IMR-90 (cell line): ENCODE results near the gene CHAC1. TPM values are rescaled to one million over a fixed set of nuclear protein-coding genes. Genes with fewer than 3 reads are reported as not detected.

Experiments
- ATAC-seq: fragments of 200-7000 bp; cut with Tn5 transposase; 2 replicates; pipeline ENCODE4 v1.9.1; 2020; ENCODE audit warnings: low read depth, mild to moderate bottlenecking, moderate library complexity
- Bru-seq: library from RNA; stranded (reverse); fragments of 400-500 nt; gene quantifications from one replicate; lab custom pipeline; 2021; lab: Mats Ljungman, UMichigan
- BruChase-seq, 2 experiments: library from RNA; stranded (reverse); fragments of 400-500 nt; gene quantifications; one replicate each; lab custom pipeline; 2021; lab: Mats Ljungman, UMichigan
- BruUV-seq: library from RNA; stranded (reverse); fragments of 400-500 nt; replicated peaks from 2 replicates; lab custom pipeline; 2021; lab: Mats Ljungman, UMichigan
- CTCF ChIA-PET: fragments of 300-600 bp; formaldehyde crosslinking; extraction: SDS; loops from one replicate; lab custom pipeline; 2021; ENCODE audit warnings: antibody characterized with exemption; lab: Yijun Ruan, JAX
- POLR2A ChIA-PET: fragments of 300-600 bp; sonication (Branson Sonifier 250); formaldehyde crosslinking; loops from one replicate; lab custom pipeline; 2022; ENCODE audit warnings: antibody characterized with exemption; ENCODE audit not compliant: unreplicated experiment; lab: Charles Lee
- DNase-seq: peaks from one replicate; pipeline ENCODE4 v3.0.0; 2013
- H2AFZ ChIP-seq: replicated peaks from 2 replicates; pipeline ENCODE3; 2013; ENCODE audit warnings: low read length, mild to moderate bottlenecking; ENCODE audit not compliant: poor library complexity
- H2AK5ac ChIP-seq: 2 replicates; pipeline ENCODE4 v1.6.1; 2013; ENCODE audit warnings: low read depth, low read length, inconsistent platforms
- H2AK9ac ChIP-seq: replicated peaks from 2 replicates; pipeline ENCODE3; 2013; ENCODE audit warnings: mild to moderate bottlenecking, low read depth, low read length, moderate library complexity; ENCODE audit not compliant: poor library complexity
- H2BK120ac ChIP-seq: 2 replicates; pipeline ENCODE4 v1.6.1; 2013; ENCODE audit warnings: low read depth, low read length, inconsistent platforms
- H2BK15ac ChIP-seq: 3 replicates; pipeline ENCODE4 v1.6.1; 2013; ENCODE audit warnings: low read depth, low read length, inconsistent platforms
- H2BK20ac ChIP-seq: 2 replicates; pipeline ENCODE4 v1.6.1; 2013; ENCODE audit warnings: low read depth, mild to moderate bottlenecking, inconsistent platforms, low read length, moderate library complexity
- H2BK5ac ChIP-seq: 2 replicates; pipeline ENCODE4 v1.6.1; 2013; ENCODE audit warnings: mild to moderate bottlenecking, low read depth, low read length, inconsistent platforms; ENCODE audit not compliant: poor library complexity, severe bottlenecking
- H3K14ac ChIP-seq: replicated peaks from 2 replicates; pipeline ENCODE4 v1.6.1; 2013; ENCODE audit warnings: low read depth, low read length, inconsistent platforms
- H3K18ac ChIP-seq: 2 replicates; pipeline ENCODE4 v1.6.1; 2013; ENCODE audit warnings: low read depth, low read length, control low read depth
- H3K23ac ChIP-seq: 2 replicates; pipeline ENCODE4 v1.6.1; 2013; ENCODE audit warnings: low read depth, low read length, inconsistent platforms
- H3K27ac ChIP-seq: 2 replicates; pipeline ENCODE4 v1.5.1; 2013; ENCODE audit warnings: mild to moderate bottlenecking, control low read depth, low read length; ENCODE audit not compliant: insufficient read depth
- H3K27me3 ChIP-seq: 2 replicates; pipeline ENCODE4 v1.6.1; 2013; ENCODE audit warnings: low read length; ENCODE audit not compliant: control insufficient read depth, insufficient read depth
- H3K36me3 ChIP-seq: 2 replicates; pipeline ENCODE4 v1.6.1; 2013; ENCODE audit warnings: low read length, mixed read lengths; ENCODE audit not compliant: control insufficient read depth, insufficient read depth
- H3K4ac ChIP-seq: 2 replicates; pipeline ENCODE4 v1.6.1; 2013; ENCODE audit warnings: low read depth, low read length, inconsistent platforms
- H3K4me1 ChIP-seq: 2 replicates; pipeline ENCODE4 v1.6.1; 2013; ENCODE audit warnings: low read length, mixed read lengths; ENCODE audit not compliant: control insufficient read depth, insufficient read depth
- H3K4me2 ChIP-seq: 2 replicates; pipeline ENCODE4 v1.6.1; 2013; ENCODE audit warnings: low read depth, mild to moderate bottlenecking, control low read depth, low read length, moderate library complexity
- H3K4me3 ChIP-seq: 2 replicates; pipeline ENCODE4 v1.5.1; 2013; ENCODE audit warnings: low read depth, mild to moderate bottlenecking, control low read depth, low read length, moderate library complexity; ENCODE audit not compliant: insufficient read depth
- H3K56ac ChIP-seq: 2 replicates; pipeline ENCODE4 v1.6.1; 2013; ENCODE audit warnings: low read length, inconsistent platforms; ENCODE audit not compliant: insufficient read depth; ENCODE audit errors: extremely low read depth
- H3K79me1 ChIP-seq, 2 experiments: 2 replicates each; pipeline ENCODE4 v1.6.1; 2013; ENCODE audit warnings: low read length in 2 of 2, inconsistent platforms in 1 of 2, low read depth in 1 of 2
- H3K9ac ChIP-seq: 2 replicates; pipeline ENCODE4 v1.6.1; 2013; ENCODE audit warnings: low read depth, low read length, control low read depth
- H3K9me1 ChIP-seq: 2 replicates; pipeline ENCODE4 v1.6.1; 2013; ENCODE audit warnings: low read length, inconsistent platforms; ENCODE audit not compliant: insufficient read depth
- H3K9me3 ChIP-seq: 2 replicates; pipeline ENCODE4 v1.6.1; 2013; ENCODE audit warnings: low read length; ENCODE audit not compliant: control insufficient read depth, insufficient read depth
- H4K20me1 ChIP-seq: 2 replicates; pipeline ENCODE4 v1.6.1; 2013; ENCODE audit warnings: low read length, inconsistent platforms; ENCODE audit not compliant: insufficient read depth
- H4K5ac ChIP-seq: 2 replicates; pipeline ENCODE4 v1.6.1; 2013; ENCODE audit warnings: mild to moderate bottlenecking, low read depth, low read length, control low read depth
- H4K8ac ChIP-seq, 2 experiments: 2 replicates each; pipeline ENCODE4 v1.6.1; 2013; ENCODE audit warnings: low read depth in 2 of 2, low read length in 2 of 2, control low read depth in 1 of 2, inconsistent platforms in 1 of 2
- H4K91ac ChIP-seq: 2 replicates; pipeline ENCODE4 v1.6.1; 2013; ENCODE audit warnings: low read depth, low read length, inconsistent platforms; ENCODE audit not compliant: insufficient read depth
- BHLHE40 ChIP-seq: fragments of 150-350 bp; IDR thresholded peaks from 2 replicates; pipeline ENCODE4 v1.6.1; 2016; ENCODE audit warnings: mild to moderate bottlenecking, low read depth, low read length
- CEBPB ChIP-seq: IDR thresholded peaks from 2 replicates; pipeline ENCODE4 v1.6.1; 2012; ENCODE audit warnings: low read depth, low read length, improper control_type of control experiment
- CHD1 ChIP-seq: IDR thresholded peaks from 2 replicates; pipeline ENCODE4 v1.6.1; 2012; ENCODE audit warnings: low read depth, low read length, improper control_type of control experiment
- FOS ChIP-seq: fragments of 150-350 bp; IDR thresholded peaks from 2 replicates; pipeline ENCODE4 v1.6.1; 2016; ENCODE audit warnings: low read depth, low read length
- MAZ ChIP-seq: IDR thresholded peaks from 2 replicates; pipeline ENCODE4 v1.6.1; 2012; ENCODE audit warnings: low read depth, mild to moderate bottlenecking, low read length, improper control_type of control experiment, moderate library complexity, borderline replicate concordance
- NFE2L2 ChIP-seq: fragments of 150-350 bp; IDR thresholded peaks from 2 replicates; pipeline ENCODE4 v1.6.1; 2016; ENCODE audit warnings: low read depth, mild to moderate bottlenecking, low read length
- POLR2A ChIP-seq: IDR thresholded peaks from 2 replicates; pipeline ENCODE4 v1.6.1; 2012; ENCODE audit warnings: mild to moderate bottlenecking, low read depth, low read length
- RAD21 ChIP-seq: IDR thresholded peaks from 2 replicates; pipeline ENCODE4 v1.6.1; 2012; ENCODE audit warnings: low read length, improper control_type of control experiment
- RCOR1 ChIP-seq: IDR thresholded peaks from 2 replicates; pipeline ENCODE4 v1.6.1; 2012; ENCODE audit warnings: mild to moderate bottlenecking, low read length, improper control_type of control experiment; ENCODE audit not compliant: insufficient replicate concordance
- RFX5 ChIP-seq: IDR thresholded peaks from 2 replicates; pipeline ENCODE4 v1.8.0; 2012; ENCODE audit warnings: low read depth, mild to moderate bottlenecking, low read length, moderate library complexity
- SMC3 ChIP-seq: fragments of 150-350 bp; IDR thresholded peaks from 2 replicates; pipeline ENCODE4 v1.6.1; 2016; ENCODE audit warnings: low read depth, mild to moderate bottlenecking, antibody characterized with exemption, low read length, moderate library complexity
- USF2 ChIP-seq: fragments of 150-350 bp; IDR thresholded peaks from 2 replicates; pipeline ENCODE4 v1.6.1; 2017; ENCODE audit warnings: mild to moderate bottlenecking, antibody characterized with exemption, low read length, low read depth
- WGBS, 2 experiments: methylation state at CpG; one replicate each; pipeline versions ENCODE4 v1.1.5 to v1.1.7; 2013; ENCODE audit warnings: missing lambda C conversion rate in 2 of 2; ENCODE audit not compliant: insufficient read length in 1 of 2; ENCODE audit errors: extremely low coverage in 2 of 2; 5-methylcytosine and 5-hydroxymethylcytosine counted together
- dilution Hi-C: fragments of 300-500 bp; cut with HindIII; formaldehyde crosslinking; loops from one replicate; pipeline ENCODE4 v1.14.3; 2018; ENCODE audit warnings: low sequenced_read_pairs; ENCODE audit not compliant: unreplicated experiment
- in situ Hi-C: fragments of 300-500 bp; cut with MboI; formaldehyde crosslinking; loops from 3 replicates; pipeline ENCODE4 v1.14.3; 2019; ENCODE audit warnings: low sequenced_read_pairs, inconsistent platforms, mixed read lengths
- intact Hi-C: fragments of 100-400 bp; cut with micrococcal nuclease; formaldehyde crosslinking; loops from 2 replicates; pipeline ENCODE4 v1.10.0; 2022
- long read RNA-seq: library from polyadenylated mRNA; unstranded; transcript quantifications from one replicate; pipeline ENCODE4 v2.0.0, GENCODE V29; 2021; ENCODE audit not compliant: unreplicated experiment
- polyA plus RNA-seq, 3 experiments: library from polyadenylated mRNA; depleted of rRNA; stranded (reverse); fragments of >200 nt; gene quantifications; 2 replicates each; pipeline ENCODE4 v1.2.3, GENCODE V29; 2012; ENCODE audit warnings: low replicate concordance in 1 of 3
- total RNA-seq: library from RNA; depleted of rRNA; stranded (reverse); fragments of >200 nt; gene quantifications from 2 replicates; pipeline ENCODE4 v1.2.3, GENCODE V29; 2012; rRNA removed
- TF ChIP-seq, protein P1 (sequence below): conservative IDR thresholded peaks from 2 replicates; pipeline ENCODE4 v1.5.1; 2012; ENCODE audit warnings: mild to moderate bottlenecking, low read depth, low read length, improper control_type of control experiment

Gene CHAC1
- total RNA-seq (41.9 and 51.3 TPM in 2 replicates), polyA plus RNA-seq (2012; rRNA removed) (72.5 and 77.8 TPM in 2 replicates), Bru-seq, nascent RNA (percentile 86 among the genes with signal in this experiment), BruChase-seq, experiment 1, labeled RNA remaining after a 6-hour chase (percentile 66 among the genes with signal in this experiment), BruChase-seq, experiment 2, labeled RNA remaining after a 2-hour chase (percentile 59 among the genes with signal in this experiment)
- polyA plus RNA-seq (2012; cell fraction: cytosol; rRNA removed) = 40.3 and 108 TPM in 2 replicates
- polyA plus RNA-seq (2012; cell fraction: nucleus; rRNA removed; ENCODE audit: low replicate concordance) = 31.6 and 74.8 TPM in 2 replicates
- long read RNA-seq, transcript CHAC1-202 (3 exons, 1,849 nt) = major isoform, 53 of 70 reads
- long read RNA-seq, partial matches to known transcripts = 0 of 70 reads
- long read RNA-seq, other reads (novel, unspliced or antisense) = 17 of 70 reads

DNA sequence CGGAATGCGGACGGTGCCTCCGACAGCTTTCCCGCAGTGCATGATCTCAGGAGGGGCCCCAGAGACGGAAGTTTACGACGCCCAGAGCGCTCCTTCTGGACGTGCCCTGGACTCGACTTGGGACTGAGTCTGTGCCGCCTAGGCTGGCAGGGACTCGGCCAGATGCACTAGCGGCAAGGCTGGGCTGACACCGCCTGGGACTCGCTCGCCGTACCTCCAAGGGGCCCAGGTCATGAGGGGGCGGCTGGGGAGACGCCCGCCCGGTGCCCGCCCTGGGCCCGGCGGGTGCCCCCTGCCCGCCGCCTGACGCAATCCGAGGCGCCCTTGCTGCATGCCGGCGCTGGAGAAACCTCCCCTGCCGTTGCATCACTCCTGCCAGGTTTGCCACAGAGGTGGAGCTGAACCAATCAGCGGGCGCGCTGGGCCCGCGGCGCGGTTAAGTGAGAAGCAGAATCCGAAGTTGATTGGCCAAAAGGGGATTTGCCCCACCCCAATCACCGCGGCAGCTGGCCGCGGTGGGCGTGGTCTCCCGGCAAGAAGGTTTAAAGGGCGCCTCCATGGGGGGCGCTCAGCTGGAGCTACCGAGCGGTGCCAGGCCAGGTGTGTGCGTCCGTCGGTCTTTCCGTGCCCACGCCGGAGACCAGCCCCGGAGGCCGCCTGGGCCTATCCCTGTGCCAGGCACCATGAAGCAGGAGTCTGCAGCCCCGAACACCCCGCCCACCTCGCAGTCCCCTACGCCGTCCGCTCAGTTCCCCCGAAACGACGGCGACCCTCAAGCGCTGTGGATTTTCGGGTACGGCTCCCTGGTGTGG, at the start of gene CHAC1:
CHAC1 (plus strand) TSS at position 571 of the 812 bp plus-strand sequence; CDS start at position 684, 113 bp downstream.
- Histone ChIP-seq H3K4me3 (peak within 1 kb of the TSS; percentile 70), H4K8ac (peak within 1 kb of the TSS; percentile 78 to 98), H3K27me3 (no peaks in the 10 kb centered on the region), H2AFZ (peak within 1 kb of the TSS; percentile 96), H3K36me3 (peaks cover 28% of the 10 kb centered on the region), H2AK5ac (peak within 1 kb of the TSS; percentile 96), H2BK20ac (peak within 1 kb of the TSS; percentile 27), H3K9me3 (no peaks in the 10 kb centered on the region), H3K14ac (peak within 1 kb of the TSS; percentile 87), H3K27ac (peak within 1 kb of the TSS; percentile 96), H3K79me1 (peaks cover 18 to 59% of the 10 kb centered on the region in 2 experiments), H3K18ac (peak within 1 kb of the TSS; percentile 81), H4K91ac (peak within 1 kb of the TSS; percentile 99), H3K23ac (peak within 1 kb of the TSS; percentile 98), H2AK9ac (peak within 1 kb of the TSS; percentile 99), H3K4me1 (peaks cover 31% of the 10 kb centered on the region), H3K56ac (peak within 1 kb of the TSS; percentile 69), H2BK120ac (peak within 1 kb of the TSS; percentile 91), H4K20me1 (peaks cover 47% of the 10 kb centered on the region), H3K9me1 (peaks cover 32% of the 10 kb centered on the region), H4K5ac (peak within 1 kb of the TSS; percentile 87), H2BK15ac (peak within 1 kb of the TSS; percentile 63; the same call in 2 of the 3 replicates), H3K4ac (peak within 1 kb of the TSS; percentile 98), H3K4me2 (peak within 1 kb of the TSS; percentile 85), H2BK5ac (peak within 1 kb of the TSS; percentile 99), H3K9ac (peak within 1 kb of the TSS; percentile 84)
- dilution Hi-C loops (no loop called here), in situ Hi-C loops (no loop called here), intact Hi-C loops (loop anchor here (2.0 to 5.0 kb wide), 2 partner anchors 30 to 64 kb away; no protein-coding TSS in a partner anchor)
- WGBS, 2 experiments = 1% methylated on average over 50 of the region's 72 CpGs; no CpG with 5 or more reads in 1 of the 2 experiments
- ATAC-seq (peak; percentile 91), DNase-seq (peak; percentile 96)
- no TSS peak for BruUV-seq
- ChIA-PET POLR2A (interaction anchor here (0.6 to 1.4 kb wide), 7 partner anchors 11 to 378 kb away, joined by 3 to 6 read pairs (median 4); no protein-coding TSS in a partner anchor), CTCF (interaction anchor here (2.7 to 4.6 kb wide), 2 partner anchors 11 to 65 kb away, joined by 11 to 23 read pairs; no protein-coding TSS in a partner anchor)
- TF ChIP-seq SMC3 (no peak), CEBPB (peak; percentile 100), USF2 (0 out of 2 replicates have a peak, but pooled peaks have one; percentile 14), RAD21 (peak; percentile 10), POLR2A (peak; percentile 97), CHD1 (no peak), NFE2L2 (no peak), FOS (0 out of 2 replicates have a peak, but pooled peaks have one; percentile 7), RCOR1 (no peak), MAZ (peak; percentile 59; the same call in 1 of the 2 replicates), BHLHE40 (no peak), RFX5 (no peak)
- TF ChIP-seq, protein P1, sequence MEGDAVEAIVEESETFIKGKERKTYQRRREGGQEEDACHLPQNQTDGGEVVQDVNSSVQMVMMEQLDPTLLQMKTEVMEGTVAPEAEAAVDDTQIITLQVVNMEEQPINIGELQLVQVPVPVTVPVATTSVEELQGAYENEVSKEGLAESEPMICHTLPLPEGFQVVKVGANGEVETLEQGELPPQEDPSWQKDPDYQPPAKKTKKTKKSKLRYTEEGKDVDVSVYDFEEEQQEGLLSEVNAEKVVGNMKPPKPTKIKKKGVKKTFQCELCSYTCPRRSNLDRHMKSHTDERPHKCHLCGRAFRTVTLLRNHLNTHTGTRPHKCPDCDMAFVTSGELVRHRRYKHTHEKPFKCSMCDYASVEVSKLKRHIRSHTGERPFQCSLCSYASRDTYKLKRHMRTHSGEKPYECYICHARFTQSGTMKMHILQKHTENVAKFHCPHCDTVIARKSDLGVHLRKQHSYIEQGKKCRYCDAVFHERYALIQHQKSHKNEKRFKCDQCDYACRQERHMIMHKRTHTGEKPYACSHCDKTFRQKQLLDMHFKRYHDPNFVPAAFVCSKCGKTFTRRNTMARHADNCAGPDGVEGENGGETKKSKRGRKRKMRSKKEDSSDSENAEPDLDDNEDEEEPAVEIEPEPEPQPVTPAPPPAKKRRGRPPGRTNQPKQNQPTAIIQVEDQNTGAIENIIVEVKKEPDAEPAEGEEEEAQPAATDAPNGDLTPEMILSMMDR = no peak
